Omental fat pad (tissue), 4 donors: ENCODE measurements around the gene SNX25. TPM values are rescaled to one million over a fixed set of nuclear protein-coding genes. Genes with fewer than 3 reads are reported as not detected.

Experiments used
- ATAC-seq: fragments of 150-250 bp; one replicate; pipeline ENCODE4 v1.9.1; 2016; ENCODE audit warnings: mild to moderate bottlenecking, moderate library complexity; ENCODE audit not compliant: low FRiP score
- DNase-seq: peaks from one replicate; pipeline ENCODE4 v3.0.0-alpha.2; 2019; ENCODE audit warnings: low spot score
- CTCF ChIP-seq, 3 donors: fragments of 450-650 bp; IDR thresholded peaks; one replicate each; pipeline ENCODE4 v1.5.1; 2016 to 2017; ENCODE audit warnings: antibody characterized with exemption in 3 of 3, mild to moderate bottlenecking in 3 of 3, moderate library complexity in 2 of 3
- total RNA-seq, 4 donors: library from RNA; depleted of rRNA; stranded (reverse); fragments of >200 nt; gene quantifications; one replicate each; pipeline ENCODE4 v1.1.0, GENCODE V29; 2016

SNX25 gene
- total RNA-seq, 4 donors from 2014 or later: 16.0 to 22.5 (median 21.9) TPM

- DNase-seq: no peak
- TF ChIP-seq CTCF (IDR thresholded peaks at IDR 0.05): no peak
These were observed 123.4 kb downstream of the SNX25 start for GRCh38 chr4:185332575-185333464.

GRCh38 chr4:185334326-185334725 is 124.9 kb downstream of the SNX25 start:
- DNase-seq (no peak), ATAC-seq (no peak)
- no peak for TF ChIP-seq CTCF (IDR thresholded peaks at IDR 0.05)

More at GRCh38 chr4:185332575-185333464, 123.4 kb downstream of the SNX25 start:
- ATAC-seq: no peak

- ATAC-seq (no peak), DNase-seq (no peak)
- TF ChIP-seq CTCF (IDR thresholded peaks at IDR 0.05): no peak
These were observed 126.2 kb downstream of the SNX25 start for GRCh38 chr4:185335579-185335978.

GRCh38 chr4:185339941-185340340 is 130.5 kb downstream of the SNX25 start:
- no peak for DNase-seq
- ATAC-seq: no peak
- no peak for TF ChIP-seq CTCF (IDR thresholded peaks at IDR 0.05)

- no peak for DNase-seq
- ATAC-seq: no peak
- no peak for TF ChIP-seq CTCF (IDR thresholded peaks at IDR 0.05)
These were observed 132.0 kb downstream of the SNX25 start for GRCh38 chr4:185341377-185341776.

GRCh38 chr4:185341841-185342240 is 132.4 kb downstream of the SNX25 start:
- TF ChIP-seq CTCF (IDR thresholded peaks at IDR 0.05): no peak
- no peak for DNase-seq
- ATAC-seq: no peak
